ENCODE results near the gene SLC12A8.

DNA sequence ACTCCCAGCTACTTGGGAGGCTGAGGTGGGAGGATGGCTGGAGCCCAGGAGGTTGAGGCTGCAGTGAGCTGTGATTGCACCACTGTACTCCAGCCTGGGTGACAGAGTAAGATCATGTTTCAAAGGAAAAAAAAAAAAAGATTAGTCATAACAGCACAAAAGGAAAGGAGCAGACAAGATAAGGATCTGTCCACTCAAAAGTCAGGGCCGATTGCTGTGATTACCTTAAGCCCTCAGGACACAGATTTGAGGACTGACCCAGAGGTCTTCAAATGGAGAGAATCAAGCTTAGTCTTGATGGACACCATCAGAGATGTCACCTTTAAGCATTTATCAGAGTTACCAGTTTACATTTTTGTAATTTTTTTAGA is 132.9 kb downstream of the SLC12A8 start:
- TF ChIP-seq, protein P1, sequence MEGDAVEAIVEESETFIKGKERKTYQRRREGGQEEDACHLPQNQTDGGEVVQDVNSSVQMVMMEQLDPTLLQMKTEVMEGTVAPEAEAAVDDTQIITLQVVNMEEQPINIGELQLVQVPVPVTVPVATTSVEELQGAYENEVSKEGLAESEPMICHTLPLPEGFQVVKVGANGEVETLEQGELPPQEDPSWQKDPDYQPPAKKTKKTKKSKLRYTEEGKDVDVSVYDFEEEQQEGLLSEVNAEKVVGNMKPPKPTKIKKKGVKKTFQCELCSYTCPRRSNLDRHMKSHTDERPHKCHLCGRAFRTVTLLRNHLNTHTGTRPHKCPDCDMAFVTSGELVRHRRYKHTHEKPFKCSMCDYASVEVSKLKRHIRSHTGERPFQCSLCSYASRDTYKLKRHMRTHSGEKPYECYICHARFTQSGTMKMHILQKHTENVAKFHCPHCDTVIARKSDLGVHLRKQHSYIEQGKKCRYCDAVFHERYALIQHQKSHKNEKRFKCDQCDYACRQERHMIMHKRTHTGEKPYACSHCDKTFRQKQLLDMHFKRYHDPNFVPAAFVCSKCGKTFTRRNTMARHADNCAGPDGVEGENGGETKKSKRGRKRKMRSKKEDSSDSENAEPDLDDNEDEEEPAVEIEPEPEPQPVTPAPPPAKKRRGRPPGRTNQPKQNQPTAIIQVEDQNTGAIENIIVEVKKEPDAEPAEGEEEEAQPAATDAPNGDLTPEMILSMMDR (conservative IDR thresholded peaks at IDR 0.05; ENCODE audit: low read depth in 2 of 2), result no peak
- no peak for TF ChIP-seq EZH2 (IDR thresholded peaks at IDR 0.05; ENCODE audit: low read depth, unreplicated experiment)
